KOPT-K1 (cell line): ENCODE results near the gene RECK.

ENCODE experiments used
- H3K27ac ChIP-seq: fragments of 200-600 bp; sonication (generic); 2 replicates; pipeline ENCODE4 v1.5.1; 2016; ENCODE audit warnings: antibody characterized with exemption, mild to moderate bottlenecking, low read depth, low read length; ENCODE audit not compliant: poor library complexity, severe bottlenecking
- H3K36me3 ChIP-seq: fragments of 200-600 bp; sonication (generic); 2 replicates; pipeline ENCODE4 v1.5.1; 2017; ENCODE audit warnings: antibody characterized with exemption, mild to moderate bottlenecking, low read length, moderate library complexity; ENCODE audit not compliant: insufficient read depth
- H3K9me3 ChIP-seq: fragments of 200-600 bp; sonication (generic); 2 replicates; pipeline ENCODE4 v1.5.1; 2017; ENCODE audit warnings: antibody characterized with exemption, low read length, mild to moderate bottlenecking; ENCODE audit not compliant: insufficient read depth, poor library complexity, severe bottlenecking

The RECK gene

GRCh38 chr9:36173861-36174260 is 137.1 kb downstream of the RECK start:
- Histone ChIP-seq H3K36me3 (no peaks in the 10 kb centered on the region), H3K9me3 (no peaks in the 10 kb centered on the region), H3K27ac (no peak overlapping the region)
